GM15510 (cell line): Measurements from ENCODE around the gene GSTM3.

Source experiments
- POLR2A ChIP-seq: IDR thresholded peaks from 3 replicates; pipeline ENCODE4 v1.6.1; 2011; ENCODE audit warnings: borderline replicate concordance; ENCODE audit not compliant: insufficient read length; ENCODE audit errors: extremely low read depth

Gene GSTM3

DNA sequence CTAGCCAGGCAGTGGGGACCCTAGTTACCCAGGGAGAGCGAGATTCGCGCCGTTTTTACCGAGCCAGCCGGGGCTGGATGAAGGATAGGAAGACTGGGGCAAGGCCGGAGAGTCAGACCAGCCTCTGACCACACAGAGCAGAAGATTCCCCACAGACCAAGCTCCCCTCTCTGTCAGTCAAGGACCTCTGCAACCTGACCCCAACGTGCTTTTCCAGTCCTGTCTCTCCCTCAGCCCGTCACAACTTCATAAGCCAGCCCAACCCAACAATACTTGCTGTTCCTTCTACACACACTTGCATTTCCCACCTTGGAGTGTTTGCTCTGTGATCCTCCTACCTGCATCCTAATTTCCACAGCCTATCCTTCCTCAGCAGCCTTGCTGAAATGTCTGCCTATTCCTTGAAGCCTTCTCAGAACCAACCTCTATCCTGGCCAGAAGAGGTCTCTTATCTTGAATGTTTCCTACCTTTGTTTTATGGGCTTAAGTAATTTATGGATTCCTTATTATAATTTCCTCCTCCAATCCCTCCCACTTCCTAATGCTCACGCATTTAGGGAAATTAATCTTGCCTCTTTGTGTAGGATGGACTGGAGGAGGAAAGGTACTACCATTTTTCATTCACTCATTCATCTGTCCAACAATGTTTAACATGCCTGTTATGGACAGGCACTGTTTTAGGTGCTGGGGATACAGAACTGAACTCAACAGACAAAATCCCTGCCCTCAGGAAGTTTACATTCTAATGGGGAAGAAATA, at the start of gene GSTM3:
Gene GSTM3 (minus strand): TSS at position 424 of the 759 bp plus-strand sequence. CDS start 751 bp downstream, outside the sequence.
- no peak for TF ChIP-seq POLR2A

DNA sequence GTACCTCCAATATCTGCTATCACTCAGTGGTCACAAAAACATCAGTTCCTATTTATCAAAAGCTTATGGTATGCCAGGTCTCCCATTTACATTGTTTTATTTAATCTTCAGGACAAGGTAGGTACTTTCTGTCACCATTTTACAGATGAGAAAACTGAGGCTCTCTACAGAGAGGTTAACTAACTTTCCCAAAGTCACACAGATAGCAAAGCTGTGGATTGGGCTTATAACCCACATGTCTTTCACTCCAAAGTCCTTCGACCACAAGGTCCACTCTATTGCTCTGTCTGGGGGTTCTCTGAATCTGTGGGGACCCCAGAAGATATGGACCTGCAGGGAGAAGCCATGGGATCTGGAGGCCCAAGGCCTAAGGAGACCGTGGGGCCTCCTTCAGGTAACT, 49.5 kb upstream of the GSTM3 start:
- TF ChIP-seq POLR2A = no peak

DNA sequence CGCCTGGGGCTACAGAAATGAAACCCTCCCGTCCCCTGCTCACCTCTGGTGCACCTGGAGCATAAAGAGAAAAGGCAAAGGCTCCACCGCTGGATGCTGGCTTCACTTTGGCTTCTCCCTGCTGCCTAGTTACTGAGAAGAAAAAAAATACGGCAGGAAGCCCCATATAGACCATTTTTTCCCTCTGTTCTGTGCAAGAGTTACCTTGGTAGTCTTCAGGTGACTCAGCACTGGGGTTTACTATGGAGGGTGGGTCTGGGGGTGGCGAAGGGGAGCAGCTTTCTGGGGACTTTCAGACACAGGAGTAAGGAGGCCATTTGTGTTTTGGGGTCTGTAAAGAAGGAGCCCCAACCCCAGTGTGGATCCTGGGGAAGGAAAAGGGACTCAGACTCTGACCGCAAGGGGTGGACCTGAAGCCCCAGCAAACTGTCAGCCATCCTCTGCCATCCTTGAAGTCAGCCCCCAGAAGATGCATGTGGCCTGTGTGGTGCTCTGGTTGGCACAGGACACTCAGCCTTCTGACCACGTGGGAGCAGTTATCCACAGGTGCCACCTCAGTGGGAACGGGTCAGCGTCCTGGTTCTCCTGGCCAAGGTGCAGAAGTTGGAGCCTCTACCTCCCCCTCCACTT, 48.8 kb upstream of the GSTM3 start:
- TF ChIP-seq POLR2A = no peak

DNA sequence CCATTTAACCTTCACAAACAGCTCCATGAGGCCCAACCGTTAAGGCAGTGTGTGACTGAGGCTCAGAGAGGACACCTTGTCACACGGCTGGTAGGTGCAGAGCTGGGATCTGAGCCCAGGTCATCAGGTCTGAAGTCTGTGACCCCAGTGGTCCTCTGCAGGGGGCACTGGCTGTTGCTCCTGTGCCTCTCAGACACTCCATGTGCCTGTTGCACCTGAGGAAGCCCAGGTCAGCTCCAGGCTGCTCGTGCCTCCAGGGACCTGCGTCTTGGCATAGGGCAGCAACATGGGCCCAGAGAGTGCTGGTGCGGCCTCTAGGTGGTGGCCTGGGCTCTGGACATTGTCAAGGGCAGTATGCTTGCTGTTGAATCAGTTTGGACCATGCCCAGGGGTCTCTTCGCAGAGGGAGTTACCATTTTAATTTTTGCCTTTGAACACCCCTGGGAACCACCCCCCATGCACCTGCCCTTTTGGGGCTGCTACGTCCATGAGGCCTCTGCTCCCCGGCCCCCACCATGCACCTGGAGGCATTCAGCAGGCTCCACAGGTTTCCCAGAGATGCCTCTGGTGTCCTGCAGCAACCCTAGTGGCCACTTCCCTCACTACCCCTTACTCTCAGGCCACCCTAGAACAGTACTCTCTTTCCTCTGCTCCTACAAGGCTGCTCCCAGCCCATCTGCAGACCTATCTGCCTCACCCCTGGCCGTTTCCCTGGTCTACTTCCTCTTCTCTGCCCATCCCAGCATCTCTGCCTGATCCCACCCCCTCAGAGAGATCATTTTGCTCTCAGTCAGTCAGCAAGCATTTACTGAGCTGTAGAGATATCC, 48.1 kb upstream of the GSTM3 start:
- TF ChIP-seq POLR2A = no peak

DNA sequence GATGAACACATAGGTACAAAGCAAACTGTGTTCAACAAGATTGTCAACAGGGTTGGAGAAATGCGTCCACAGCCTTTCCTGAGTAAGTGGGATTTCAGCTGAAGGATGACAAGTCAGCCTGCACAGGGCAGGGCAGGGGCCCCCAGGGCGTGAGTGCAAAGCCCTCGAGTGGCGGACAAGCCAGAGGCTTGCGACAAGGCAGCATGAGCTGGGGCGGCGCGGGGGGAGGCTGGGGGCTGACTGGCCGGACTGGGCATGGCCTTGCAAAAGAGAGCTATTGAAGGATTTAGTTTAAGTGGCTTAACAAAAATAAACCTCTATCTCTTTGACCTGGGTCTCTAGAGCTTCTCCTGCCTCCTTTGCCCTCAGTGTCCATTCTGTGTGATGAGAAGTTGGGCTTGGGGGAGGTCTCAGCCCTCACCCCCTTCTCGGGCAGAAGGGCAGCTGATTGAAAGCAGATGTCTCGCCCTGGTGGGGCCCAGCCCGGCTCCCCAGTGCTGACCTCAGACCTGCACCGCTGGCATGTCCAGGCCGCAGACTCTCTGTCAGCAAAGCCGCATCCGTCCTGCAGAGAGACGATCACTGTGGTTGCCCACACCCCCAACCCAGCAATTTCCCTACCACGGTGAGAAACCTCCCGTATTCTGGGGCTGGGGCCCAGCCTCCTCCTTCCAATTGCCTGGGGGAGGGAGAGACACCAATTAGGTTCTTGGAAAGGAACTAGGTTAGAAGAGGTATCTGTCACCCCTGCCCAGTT, 47.2 kb upstream of the GSTM3 start:
- no peak for TF ChIP-seq POLR2A

DNA sequence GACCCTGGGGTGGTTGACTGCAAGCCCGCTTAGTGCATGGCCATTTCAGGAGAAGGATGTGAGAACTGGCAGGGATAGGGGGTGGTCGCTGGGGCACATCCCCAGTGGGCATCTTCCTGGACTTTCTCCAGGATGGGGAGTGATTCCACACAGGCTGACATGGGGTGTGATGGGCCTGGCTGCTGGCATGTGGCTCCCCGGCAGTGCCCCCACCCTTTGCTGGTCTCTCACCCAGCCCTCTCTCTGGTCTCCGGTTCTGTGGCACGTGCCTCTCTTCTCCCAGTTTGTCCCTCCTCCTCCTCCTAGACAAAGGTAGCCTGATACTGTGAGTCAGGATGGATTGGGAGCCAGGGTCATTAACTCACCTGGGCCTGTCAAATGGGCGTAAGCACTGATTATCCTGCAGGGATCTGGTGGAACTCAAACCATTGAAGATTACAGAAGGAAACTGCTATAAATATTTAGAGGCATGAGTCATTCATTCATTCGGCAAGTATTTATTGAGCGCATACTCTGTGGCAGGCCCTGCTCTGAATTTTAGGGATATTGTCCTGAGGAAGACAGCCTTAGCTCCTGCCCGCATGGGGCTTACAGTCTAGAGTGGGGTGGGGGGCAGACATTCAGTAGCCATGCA, 46.5 kb upstream of the GSTM3 start:
- no peak for TF ChIP-seq POLR2A

DNA sequence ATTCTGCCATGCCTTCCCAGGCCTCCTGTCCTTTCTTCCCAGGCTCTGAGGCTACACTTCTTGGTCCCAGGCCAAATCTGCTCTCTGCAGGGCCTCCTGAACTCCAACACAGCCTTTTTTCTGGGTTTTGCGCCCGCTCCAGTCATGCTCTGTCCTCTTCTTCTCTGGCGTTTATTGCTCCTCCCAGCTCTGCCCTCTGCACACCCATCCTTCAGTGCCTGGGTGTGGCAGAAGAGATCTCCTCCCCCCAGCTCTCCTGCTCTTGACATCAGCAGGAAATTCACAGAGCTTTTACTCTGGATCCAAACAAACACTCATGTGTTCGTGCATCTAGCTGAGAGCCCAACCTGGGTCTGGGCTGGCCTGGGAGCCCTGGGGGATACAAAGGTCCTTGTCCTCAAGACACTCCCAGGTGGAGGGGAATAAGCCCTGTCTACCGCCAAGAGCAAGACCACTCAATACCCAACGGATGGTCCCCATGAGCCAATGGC, 45.7 kb upstream of the GSTM3 start:
- TF ChIP-seq POLR2A = no peak

DNA sequence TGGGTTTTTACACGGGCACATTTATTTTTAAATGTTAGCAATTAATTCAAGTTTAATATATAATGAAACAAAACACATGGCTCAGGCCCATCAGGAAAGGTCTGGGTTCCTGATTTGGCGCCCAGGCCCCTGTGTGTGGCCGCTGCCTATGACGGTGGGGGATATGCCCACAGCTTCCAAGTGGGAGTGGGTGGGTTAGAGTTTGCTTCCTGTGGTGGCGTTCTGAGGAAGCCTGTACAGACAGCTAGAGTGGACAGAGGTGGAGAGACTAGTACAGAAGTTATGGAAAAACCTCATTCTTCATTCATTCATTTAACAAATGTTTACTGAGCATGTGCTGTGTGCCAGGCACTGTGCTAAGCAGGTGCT, 45.3 kb upstream of the GSTM3 start:
- no peak for TF ChIP-seq POLR2A

DNA sequence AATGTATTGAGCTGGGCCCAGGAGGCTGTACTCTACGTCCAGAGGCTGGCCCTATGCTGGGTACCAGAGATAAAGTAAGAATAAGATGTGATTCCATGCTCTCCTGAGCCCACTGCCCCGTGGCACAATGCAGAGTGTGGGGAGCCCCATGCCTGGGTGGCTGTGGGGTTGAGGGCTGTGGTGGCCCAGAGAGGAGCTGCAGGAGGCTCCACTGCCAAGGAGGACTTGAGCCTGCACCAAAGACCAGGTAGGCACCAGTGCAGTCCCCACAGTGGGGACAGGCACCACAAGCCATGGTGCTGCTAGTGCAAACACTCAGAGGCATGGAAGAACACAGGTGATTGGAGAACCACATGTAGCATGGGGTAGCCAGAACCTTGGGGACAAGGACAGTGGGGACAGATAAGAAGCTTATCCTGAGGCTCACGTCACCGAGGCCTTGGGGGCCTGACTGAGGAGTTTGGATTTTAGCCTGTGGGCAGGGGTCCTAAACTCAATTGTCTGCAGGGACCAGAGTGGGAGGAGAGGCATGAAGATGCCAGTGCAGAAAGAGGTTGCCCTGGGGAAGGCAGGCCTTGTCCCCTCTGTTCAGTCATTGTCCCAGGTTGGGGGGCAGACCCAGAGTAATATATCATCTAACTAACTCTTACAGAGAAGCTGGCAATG, 44.7 kb upstream of the GSTM3 start:
- TF ChIP-seq POLR2A = no peak

DNA sequence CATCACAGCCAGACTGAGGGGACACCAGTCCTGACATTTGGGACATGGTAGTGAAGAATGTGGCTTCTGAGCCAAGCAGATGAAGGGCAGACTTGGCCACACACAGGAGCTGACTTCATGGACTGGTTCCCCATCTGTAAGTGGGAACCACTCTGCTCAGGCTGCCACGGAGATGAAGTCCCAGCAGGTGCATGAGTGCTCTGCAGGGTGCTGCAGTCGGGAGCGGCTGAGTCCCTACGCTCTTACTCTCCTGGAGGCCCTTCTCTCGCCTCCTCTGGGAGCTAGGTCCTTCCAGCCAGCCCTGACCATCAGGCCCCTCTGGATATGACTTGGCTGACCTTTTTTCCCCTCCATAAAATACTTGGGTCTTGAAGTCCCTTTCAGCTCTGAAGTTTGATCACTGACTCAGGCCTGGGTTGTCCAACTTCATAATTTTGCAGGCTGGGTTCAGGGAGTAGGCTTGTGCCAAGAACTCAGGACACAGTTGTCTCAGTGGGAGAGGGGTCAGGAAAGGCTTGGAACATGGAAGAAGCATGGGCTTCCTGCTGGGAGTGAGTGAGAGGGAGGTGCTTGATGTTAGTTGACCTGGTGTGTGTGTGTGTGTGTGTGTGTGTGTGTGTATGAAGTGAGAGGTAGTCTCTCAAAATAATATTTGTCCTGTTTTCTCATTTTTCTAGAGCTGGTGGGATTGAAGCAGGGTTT, 43.9 kb upstream of the GSTM3 start:
- no peak for TF ChIP-seq POLR2A

DNA sequence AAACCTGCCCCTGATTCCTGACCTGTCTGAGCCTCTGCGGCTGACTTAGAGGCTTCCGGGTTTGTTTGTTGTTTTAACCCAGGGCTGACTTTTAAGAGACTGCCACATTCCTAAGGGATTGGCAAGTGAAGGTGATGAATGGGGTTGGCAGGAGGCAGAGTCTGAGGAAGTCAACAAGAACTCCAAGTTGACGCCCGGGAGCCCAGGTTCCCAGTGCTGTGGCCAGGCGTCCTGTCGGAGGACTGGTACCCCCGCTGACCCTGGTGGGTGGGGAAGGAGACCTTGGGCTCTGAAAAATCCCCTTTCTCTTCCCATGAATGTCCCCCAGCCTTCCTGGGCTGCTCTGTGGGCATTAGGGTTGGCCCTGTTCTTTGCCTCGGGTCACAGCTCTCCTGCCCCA, 42.6 kb upstream of the GSTM3 start:
- no peak for TF ChIP-seq POLR2A

DNA sequence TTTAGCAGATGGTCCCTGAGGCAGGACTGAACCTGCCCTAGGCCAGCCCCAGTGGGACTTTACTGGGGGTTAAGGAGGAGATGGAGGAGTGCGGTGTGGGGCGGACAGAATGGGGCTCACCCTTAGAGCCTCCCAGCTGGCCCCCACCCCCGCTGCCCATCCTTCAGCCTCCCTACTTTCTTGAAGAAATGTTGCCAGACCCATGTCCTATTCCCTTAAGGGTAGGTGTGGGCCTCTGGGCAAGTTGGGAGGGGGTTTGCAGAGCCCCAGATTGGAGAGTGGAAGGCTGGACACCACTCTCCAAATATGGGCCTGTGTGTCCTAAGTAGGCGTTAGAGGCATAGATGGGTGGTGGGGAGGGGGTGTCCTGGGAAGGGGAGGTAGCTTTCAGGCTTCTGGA, 42.1 kb upstream of the GSTM3 start:
- no peak for TF ChIP-seq POLR2A

DNA sequence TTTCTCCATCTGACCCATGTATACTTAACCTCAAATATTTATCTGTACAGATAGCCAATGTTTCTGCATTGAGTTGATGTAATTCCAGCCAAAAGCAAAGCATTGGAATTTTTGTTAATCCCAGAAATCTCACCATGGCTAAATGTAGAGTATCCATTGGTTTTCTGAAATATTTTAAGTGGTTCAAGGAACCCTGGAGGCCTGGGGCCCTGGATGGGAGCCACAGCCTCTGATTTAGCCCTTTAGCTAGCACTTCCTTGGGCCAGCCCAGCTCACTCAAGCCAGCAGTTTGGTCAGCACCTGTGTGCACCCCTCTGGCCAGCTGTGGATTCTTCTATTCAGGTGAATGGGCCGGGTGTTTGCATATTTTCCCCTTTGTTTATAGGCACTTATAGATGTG, 41.7 kb upstream of the GSTM3 start:
- no peak for TF ChIP-seq POLR2A
